ENCODE data around the gene HIPK3.

DNA sequence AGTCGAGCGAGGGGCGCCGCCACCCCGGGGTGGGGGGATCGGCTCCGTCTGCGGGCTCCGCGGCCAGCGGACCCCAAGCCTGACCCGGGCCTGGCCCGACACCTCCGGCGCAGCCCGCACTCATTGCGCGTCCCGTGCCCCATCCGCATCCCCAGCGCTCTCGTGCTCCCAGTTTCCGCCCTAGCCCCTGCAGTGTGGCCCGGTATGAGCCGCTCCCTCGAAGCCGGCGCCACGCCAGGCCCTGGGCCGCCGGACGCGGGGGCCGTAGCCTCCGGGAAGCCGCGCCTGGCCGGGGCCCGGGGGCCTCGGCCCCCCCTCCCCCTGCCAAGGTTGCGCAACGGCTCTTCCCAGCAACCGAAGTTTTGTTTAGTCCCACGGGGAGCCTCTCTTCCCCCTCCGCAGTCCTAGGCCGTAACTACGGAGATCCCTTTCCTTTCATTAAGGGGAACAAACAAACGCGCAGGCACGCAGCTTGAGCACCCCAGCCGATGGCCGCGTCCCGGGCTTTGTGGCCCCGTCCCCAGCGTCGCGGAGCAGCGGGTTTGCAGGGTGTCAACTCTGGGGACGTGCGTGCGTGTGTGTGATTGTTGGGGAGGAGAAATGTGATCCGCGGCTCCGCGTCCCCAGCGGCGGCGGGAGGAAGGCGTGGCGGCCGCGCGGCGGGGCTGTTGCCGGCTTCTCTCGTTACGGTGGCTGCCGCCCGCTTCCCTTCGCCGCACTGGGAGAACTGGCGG lies 883 bp downstream of the HIPK3 start:
- TF ChIP-seq CTCF (conservative IDR thresholded peaks at IDR 0.05; ENCODE audit: low read length) (peak; percentile 27; the same call in 1 of the 2 replicates), EZH2phosphoT487 (IDR thresholded peaks at IDR 0.05; ENCODE audit: borderline replicate concordance) (no peak)

Measured in Loucy (cell line).